Right lobe of liver (tissue), 4 donors: ENCODE data around the gene EMILIN2.

Source experiments
- POLR2A ChIP-seq: fragments of 450-650 bp; IDR thresholded peaks from one replicate; pipeline ENCODE4 v1.6.1; 2017; ENCODE audit warnings: antibody characterized with exemption, mild to moderate bottlenecking
- TF ChIP-seq, protein P1 (sequence below), 4 donors: fragments of 200-600 bp in 3 of 4; fragments of 450-650 bp in 1 of 4; IDR thresholded peaks; one replicate each; pipeline versions ENCODE4 v1.5.1 to v1.8.0; 2016 to 2022; ENCODE audit warnings: antibody characterized with exemption in 4 of 4, mild to moderate bottlenecking in 2 of 4
- donor health status: DM: no; HTN: no; CAD: no.
- donor health status: DM: no; HTN: no; CAD: no.
- donor health status: DM: no; HTN: yes; CAD: no.

DNA sequence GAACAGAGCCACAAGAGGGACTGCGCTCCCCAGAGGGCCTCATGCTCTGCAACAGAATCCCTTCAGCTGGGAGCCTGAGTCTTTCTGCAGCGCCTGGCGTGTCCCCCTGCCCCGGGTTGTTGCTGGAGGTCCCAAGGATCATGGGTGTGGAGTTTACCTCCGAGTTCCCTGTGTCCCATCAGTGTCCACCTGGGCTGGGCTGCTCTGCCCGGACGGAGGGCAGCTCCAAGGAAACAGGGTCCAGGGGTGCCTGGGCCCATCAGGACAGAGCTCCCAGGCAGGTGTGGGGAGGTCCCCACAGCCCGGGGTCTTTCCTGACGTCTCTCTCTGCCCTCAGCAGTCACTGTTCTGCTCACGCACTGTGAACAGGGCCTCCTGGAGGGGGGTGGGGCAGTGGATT, 63.5 kb downstream of the EMILIN2 start:
- TF ChIP-seq, protein P1, sequence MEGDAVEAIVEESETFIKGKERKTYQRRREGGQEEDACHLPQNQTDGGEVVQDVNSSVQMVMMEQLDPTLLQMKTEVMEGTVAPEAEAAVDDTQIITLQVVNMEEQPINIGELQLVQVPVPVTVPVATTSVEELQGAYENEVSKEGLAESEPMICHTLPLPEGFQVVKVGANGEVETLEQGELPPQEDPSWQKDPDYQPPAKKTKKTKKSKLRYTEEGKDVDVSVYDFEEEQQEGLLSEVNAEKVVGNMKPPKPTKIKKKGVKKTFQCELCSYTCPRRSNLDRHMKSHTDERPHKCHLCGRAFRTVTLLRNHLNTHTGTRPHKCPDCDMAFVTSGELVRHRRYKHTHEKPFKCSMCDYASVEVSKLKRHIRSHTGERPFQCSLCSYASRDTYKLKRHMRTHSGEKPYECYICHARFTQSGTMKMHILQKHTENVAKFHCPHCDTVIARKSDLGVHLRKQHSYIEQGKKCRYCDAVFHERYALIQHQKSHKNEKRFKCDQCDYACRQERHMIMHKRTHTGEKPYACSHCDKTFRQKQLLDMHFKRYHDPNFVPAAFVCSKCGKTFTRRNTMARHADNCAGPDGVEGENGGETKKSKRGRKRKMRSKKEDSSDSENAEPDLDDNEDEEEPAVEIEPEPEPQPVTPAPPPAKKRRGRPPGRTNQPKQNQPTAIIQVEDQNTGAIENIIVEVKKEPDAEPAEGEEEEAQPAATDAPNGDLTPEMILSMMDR (IDR thresholded peaks at IDR 0.05) = no peak
- TF ChIP-seq POLR2A = no peak
